Nephron progenitor cell (in vitro differentiated cells): ENCODE data around the gene RFTN1.

Source experiments
- DNase-seq: peaks from one replicate; pipeline ENCODE4 v3.0.0; 2021
- H3K27ac Mint-ChIP-seq: 2 replicates; pipeline ENCODE4 v1.8.0; 2021; ENCODE audit warnings: mild to moderate bottlenecking, moderate library complexity, mixed read lengths
- H3K27me3 Mint-ChIP-seq: 2 replicates; pipeline ENCODE4 v1.8.0; 2021; ENCODE audit warnings: mild to moderate bottlenecking, low read depth, mixed read lengths; ENCODE audit not compliant: poor library complexity
- H3K36me3 Mint-ChIP-seq: 2 replicates; pipeline ENCODE4 v1.8.0; 2021; ENCODE audit warnings: low read depth, mixed read lengths
- H3K4me1 Mint-ChIP-seq: 2 replicates; pipeline ENCODE4 v1.8.0; 2021; ENCODE audit warnings: mixed read lengths
- H3K4me3 Mint-ChIP-seq: 2 replicates; pipeline ENCODE4 v1.8.0; 2021; ENCODE audit warnings: mild to moderate bottlenecking, moderate library complexity, mixed read lengths
- H3K9me3 Mint-ChIP-seq: 2 replicates; pipeline ENCODE4 v1.8.0; 2021; ENCODE audit warnings: mild to moderate bottlenecking, moderate library complexity, mixed read lengths
- TF ChIP-seq, protein P1 (sequence below): fragments of 200-600 bp; sonication (generic); IDR thresholded peaks from 2 replicates; pipeline ENCODE4 v1.5.0; 2021; ENCODE audit warnings: antibody characterized with exemption

RFTN1 gene

DNA sequence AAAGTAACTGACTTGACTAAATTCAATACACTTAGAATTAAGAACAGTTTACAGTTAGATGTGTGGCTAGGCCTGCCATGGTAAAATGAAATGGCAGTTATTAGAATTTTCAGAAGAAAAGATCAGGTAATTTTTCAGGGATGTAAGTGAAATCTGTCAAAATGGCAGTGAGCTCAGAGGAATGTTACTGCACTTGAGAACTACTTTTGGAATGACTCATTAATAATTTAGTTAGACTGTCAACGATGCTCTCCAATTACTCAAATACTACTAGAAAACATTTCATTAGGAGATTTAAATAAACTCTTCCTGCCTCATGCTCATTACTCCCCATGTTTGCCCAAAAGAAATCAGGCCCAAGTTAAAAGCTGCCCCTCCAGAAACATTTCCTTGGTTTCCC lies 84.4 kb downstream of the RFTN1 start:
- no peaks in the 10 kb centered on the region for H3K9me3 Mint-ChIP-seq
- peaks cover 23% of the 10 kb centered on the region for H3K36me3 Mint-ChIP-seq
- TF ChIP-seq, protein P1, sequence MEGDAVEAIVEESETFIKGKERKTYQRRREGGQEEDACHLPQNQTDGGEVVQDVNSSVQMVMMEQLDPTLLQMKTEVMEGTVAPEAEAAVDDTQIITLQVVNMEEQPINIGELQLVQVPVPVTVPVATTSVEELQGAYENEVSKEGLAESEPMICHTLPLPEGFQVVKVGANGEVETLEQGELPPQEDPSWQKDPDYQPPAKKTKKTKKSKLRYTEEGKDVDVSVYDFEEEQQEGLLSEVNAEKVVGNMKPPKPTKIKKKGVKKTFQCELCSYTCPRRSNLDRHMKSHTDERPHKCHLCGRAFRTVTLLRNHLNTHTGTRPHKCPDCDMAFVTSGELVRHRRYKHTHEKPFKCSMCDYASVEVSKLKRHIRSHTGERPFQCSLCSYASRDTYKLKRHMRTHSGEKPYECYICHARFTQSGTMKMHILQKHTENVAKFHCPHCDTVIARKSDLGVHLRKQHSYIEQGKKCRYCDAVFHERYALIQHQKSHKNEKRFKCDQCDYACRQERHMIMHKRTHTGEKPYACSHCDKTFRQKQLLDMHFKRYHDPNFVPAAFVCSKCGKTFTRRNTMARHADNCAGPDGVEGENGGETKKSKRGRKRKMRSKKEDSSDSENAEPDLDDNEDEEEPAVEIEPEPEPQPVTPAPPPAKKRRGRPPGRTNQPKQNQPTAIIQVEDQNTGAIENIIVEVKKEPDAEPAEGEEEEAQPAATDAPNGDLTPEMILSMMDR, result no peak
- DNase-seq, result no peak
- no peak overlapping the region for H3K27ac Mint-ChIP-seq
- peaks cover 12% of the 10 kb centered on the region for H3K27me3 Mint-ChIP-seq
- H3K4me3 Mint-ChIP-seq, result no peak overlapping the region
- peaks cover 12% of the 10 kb centered on the region for H3K4me1 Mint-ChIP-seq

DNA sequence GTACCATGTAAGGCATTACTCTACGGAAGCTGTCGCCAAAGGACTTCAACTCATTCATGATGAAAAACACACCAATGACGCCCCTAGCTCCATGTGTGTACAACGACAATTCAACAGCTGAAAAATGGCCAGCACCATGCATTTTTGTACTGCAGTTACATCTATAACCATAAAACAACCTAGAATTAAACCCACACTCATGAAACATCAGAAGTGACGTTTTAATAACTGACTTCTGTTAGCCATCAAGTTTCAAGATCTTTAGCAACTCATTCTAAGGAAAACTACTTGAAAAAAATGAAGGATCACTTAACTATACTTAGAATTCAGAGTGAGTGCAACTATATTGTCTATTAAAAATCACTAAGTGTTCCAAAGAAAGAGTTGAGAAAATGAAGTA lies 84.9 kb downstream of the RFTN1 start:
- no peaks in the 10 kb centered on the region for H3K9me3 Mint-ChIP-seq
- DNase-seq, result no peak
- H3K4me1 Mint-ChIP-seq, result peaks cover 7% of the 10 kb centered on the region
- H3K36me3 Mint-ChIP-seq, result peaks cover 23% of the 10 kb centered on the region
- no peak overlapping the region for H3K4me3 Mint-ChIP-seq
- peaks cover 10% of the 10 kb centered on the region for H3K27me3 Mint-ChIP-seq
- no peak overlapping the region for H3K27ac Mint-ChIP-seq
- TF ChIP-seq, protein P1, result no peak

DNA sequence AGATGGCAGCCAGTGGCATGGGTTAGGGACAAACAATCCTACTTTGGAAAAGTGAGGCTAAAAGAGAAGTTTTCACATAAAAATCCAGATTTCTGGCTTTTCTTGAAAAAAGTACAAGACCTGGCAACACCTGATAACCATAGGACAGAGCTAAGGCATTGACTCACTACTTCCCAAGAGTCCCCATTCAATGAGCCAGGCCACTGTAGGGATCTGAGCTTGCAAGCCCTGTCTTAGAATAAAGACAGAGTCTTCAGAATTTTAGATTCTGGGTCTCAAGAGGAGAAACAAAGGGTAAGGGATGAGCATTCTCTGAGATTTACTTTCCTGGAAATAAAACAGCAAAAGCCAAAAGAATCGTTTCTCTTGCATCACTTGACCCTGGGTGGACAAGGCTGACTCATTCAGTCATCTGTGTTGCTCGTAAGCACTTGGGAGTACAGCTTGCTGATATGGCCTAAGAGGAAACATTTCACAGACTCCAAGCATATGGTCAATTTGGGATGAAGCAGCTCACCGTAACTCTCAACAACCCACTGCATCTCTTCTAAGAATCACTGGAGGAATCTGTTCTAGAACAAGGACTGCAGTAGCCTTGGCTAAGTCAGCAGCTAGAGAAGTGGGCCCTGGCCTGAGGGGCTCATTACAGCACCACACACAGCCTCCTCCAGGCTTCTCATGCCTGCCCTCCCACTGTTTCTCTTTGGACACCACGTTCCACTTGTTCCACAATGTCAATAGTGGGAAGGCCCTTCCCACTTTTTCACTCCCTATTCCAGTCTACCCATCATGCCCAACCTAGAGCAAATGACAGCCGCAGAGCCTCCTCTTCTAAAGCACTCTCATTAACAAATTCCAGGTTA lies 86.2 kb downstream of the RFTN1 start:
- DNase-seq, result no peak
- Mint-ChIP-seq H3K9me3 (no peaks in the 10 kb centered on the region), H3K36me3 (peaks cover 19% of the 10 kb centered on the region), H3K27me3 (peaks cover 9% of the 10 kb centered on the region), H3K4me1 (peaks cover under 1% of the 10 kb centered on the region), H3K27ac (no peak overlapping the region), H3K4me3 (no peak overlapping the region)
- TF ChIP-seq, protein P1, result no peak

DNA sequence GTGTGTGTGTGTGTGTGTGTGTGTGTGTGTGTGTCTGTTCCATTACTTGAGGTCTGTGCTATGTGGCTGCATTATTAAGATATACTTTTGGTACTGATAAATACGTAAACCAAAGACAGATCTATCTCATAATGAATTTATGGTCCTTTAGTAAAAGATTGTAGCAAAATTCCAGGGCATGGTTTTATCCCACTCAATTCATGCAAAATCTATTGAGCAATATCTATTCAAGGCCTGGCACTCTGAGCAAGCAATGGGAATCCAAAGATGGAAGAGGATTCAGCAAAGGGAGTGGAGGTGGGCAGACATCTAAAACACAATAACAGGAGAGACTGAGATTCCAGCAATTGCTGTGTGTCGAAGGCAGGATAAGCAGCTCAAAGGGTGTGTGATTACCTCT lies 86.8 kb downstream of the RFTN1 start:
- no peak overlapping the region for H3K27ac Mint-ChIP-seq
- H3K27me3 Mint-ChIP-seq, result peaks cover 9% of the 10 kb centered on the region
- no peak for DNase-seq
- H3K9me3 Mint-ChIP-seq, result no peaks in the 10 kb centered on the region
- TF ChIP-seq, protein P1, result no peak
- no peaks in the 10 kb centered on the region for H3K4me1 Mint-ChIP-seq
- no peak overlapping the region for H3K4me3 Mint-ChIP-seq
- H3K36me3 Mint-ChIP-seq, result peaks cover 12% of the 10 kb centered on the region

DNA sequence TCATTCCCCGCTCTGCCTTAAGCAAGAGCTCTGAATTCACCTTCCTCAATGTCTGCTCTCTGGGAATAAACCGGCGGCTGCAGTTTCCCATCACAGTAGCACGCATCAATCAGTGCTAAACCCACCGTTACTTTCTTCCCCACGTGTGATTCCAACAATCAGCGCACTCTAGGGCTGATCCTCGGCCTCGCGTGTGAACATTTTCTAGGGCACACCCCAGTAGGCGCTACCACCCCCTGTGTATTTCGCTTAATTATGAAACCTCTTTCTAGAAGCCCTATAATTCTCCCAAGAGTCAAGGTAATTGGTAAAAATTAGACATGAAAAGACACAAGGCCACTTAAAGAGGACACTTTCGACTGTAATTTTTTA lies 87.5 kb downstream of the RFTN1 start:
- no peaks in the 10 kb centered on the region for H3K9me3 Mint-ChIP-seq
- no peak overlapping the region for H3K27ac Mint-ChIP-seq
- H3K27me3 Mint-ChIP-seq, result peaks cover 11% of the 10 kb centered on the region
- no peak overlapping the region for H3K4me3 Mint-ChIP-seq
- no peaks in the 10 kb centered on the region for H3K4me1 Mint-ChIP-seq
- TF ChIP-seq, protein P1, result no peak
- no peak for DNase-seq
- H3K36me3 Mint-ChIP-seq, result peaks cover 7% of the 10 kb centered on the region
